Measurements from ENCODE around the gene TMEM191C. TPM values are rescaled to one million over a fixed set of nuclear protein-coding genes. Genes with fewer than 3 reads are reported as not detected.

The TMEM191C gene
- total RNA-seq, 1 donor from 2014 or later: not detected

DNA sequence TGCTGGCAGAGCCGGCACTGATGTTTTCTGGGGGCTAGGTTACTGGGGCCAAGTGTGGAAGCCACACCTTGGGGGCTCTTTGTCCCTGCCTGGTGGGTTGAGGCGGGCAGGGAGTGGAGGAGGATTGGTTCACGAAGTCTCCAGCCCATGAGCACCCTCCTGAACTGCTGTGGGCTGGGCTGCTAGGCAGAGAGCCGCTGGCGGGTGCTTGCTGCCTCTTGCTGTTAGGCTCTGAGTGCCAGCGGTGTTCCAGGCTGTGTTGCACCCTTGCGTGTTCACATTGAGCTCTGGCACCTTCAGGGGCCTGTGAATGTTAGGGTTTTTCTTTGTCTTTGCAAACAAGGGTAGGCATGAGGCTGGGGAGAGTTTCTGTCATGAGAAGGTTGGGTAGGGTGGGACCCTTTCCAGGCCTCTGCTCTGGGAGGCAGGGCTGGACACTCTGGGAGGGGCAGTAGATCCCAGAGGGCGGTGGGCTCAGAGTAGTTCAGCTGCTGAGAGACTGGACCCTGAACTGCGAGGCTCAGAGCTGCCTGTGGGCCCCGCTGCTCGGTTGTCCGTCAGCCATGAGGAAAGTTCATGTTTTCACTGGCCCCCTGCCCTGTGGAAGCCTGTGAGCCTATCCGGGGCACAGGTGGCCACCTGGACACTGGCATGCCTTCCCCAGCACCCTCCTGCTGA, 24.0 kb upstream of the TMEM191C start:
- Histone ChIP-seq H3K27ac (peak overlapping the region; percentile 51), H2AFZ (replicated peaks) (no peak overlapping the region), H3K4me2 (no peak overlapping the region), H3K27me3 (no peaks in the 10 kb centered on the region), H4K20me1 (ENCODE audit: low read depth) (peaks cover 32% of the 10 kb centered on the region), H3K4me1 (peaks cover 9% of the 10 kb centered on the region), H3K4me3 (no peak overlapping the region), H3K9me3 (ENCODE audit: low read depth) (no peaks in the 10 kb centered on the region), H3K79me2 (ENCODE audit: low read depth) (peaks cover 16% of the 10 kb centered on the region), H3K36me3 (no peaks in the 10 kb centered on the region), H3K9ac (no peak overlapping the region), H3F3A (ENCODE audit: low read depth) (peaks cover 7% of the 10 kb centered on the region)
- Mint-ChIP-seq H3K27ac (peak overlapping the region; percentile 96), H3K4me1 (peaks cover 6% of the 10 kb centered on the region), H3K27me3 (ENCODE audit: insufficient read depth, low read depth) (no peaks in the 10 kb centered on the region), H3K36me3 (peaks cover 6% of the 10 kb centered on the region), H3K9me3 (no peaks in the 10 kb centered on the region), H3K4me3 (no peak overlapping the region)
- TF ChIP-seq EZH2 (IDR thresholded peaks at IDR 0.05) (no peak), EZH2phosphoT487 (IDR thresholded peaks at IDR 0.05) (no peak)
- TF ChIP-seq, protein P1, sequence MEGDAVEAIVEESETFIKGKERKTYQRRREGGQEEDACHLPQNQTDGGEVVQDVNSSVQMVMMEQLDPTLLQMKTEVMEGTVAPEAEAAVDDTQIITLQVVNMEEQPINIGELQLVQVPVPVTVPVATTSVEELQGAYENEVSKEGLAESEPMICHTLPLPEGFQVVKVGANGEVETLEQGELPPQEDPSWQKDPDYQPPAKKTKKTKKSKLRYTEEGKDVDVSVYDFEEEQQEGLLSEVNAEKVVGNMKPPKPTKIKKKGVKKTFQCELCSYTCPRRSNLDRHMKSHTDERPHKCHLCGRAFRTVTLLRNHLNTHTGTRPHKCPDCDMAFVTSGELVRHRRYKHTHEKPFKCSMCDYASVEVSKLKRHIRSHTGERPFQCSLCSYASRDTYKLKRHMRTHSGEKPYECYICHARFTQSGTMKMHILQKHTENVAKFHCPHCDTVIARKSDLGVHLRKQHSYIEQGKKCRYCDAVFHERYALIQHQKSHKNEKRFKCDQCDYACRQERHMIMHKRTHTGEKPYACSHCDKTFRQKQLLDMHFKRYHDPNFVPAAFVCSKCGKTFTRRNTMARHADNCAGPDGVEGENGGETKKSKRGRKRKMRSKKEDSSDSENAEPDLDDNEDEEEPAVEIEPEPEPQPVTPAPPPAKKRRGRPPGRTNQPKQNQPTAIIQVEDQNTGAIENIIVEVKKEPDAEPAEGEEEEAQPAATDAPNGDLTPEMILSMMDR (IDR thresholded peaks at IDR 0.05): no peak
- DNase-seq (ENCODE audit: low spot score): peak; percentile 4

DNA sequence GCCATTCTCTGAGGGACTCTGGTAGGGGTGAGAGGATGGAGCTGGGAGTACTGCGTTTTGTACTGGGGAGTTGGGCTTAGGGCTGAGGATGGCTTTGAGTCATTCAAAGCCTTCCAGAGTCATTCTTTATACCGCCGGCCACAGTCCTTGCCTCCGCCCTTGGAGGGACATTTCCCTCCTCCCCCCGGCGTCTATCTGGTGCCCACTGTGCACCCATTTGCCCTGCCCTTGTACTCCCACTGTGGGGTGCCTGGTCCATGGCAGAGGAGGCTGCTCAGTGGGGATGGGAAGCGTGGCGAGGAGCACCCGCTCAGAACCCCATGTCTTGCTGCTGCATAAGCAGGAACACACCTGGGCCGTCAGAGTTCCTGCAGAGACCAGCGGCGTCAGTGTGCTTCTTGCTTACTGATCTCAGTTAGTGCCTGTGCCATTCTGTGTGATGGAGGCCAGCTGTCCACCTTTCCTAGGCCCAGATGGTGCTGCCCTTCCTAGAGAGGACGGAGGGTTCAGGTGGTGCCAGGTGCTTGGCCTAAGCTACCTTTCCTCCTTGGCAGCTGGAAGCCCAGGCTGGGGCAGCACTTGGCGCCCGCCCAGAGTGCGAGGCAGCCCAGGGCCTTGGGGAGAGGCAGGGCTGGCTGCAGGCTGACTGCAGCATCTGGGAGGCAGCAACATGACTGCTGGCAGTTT, 23.3 kb upstream of the TMEM191C start:
- TF ChIP-seq EZH2phosphoT487 (IDR thresholded peaks at IDR 0.05) (no peak), EZH2 (IDR thresholded peaks at IDR 0.05) (no peak)
- TF ChIP-seq, protein P1 (IDR thresholded peaks at IDR 0.05): no peak
- Histone ChIP-seq H3K4me3 (no peak overlapping the region), H4K20me1 (ENCODE audit: low read depth) (peaks cover 37% of the 10 kb centered on the region), H3K4me2 (no peak overlapping the region), H3K27me3 (no peaks in the 10 kb centered on the region), H3K9me3 (ENCODE audit: low read depth) (no peaks in the 10 kb centered on the region), H3K36me3 (no peaks in the 10 kb centered on the region), H3K27ac (peak overlapping the region; percentile 51), H3K4me1 (peaks cover 14% of the 10 kb centered on the region), H3K9ac (no peak overlapping the region), H2AFZ (replicated peaks) (no peak overlapping the region), H3F3A (ENCODE audit: low read depth) (peaks cover 7% of the 10 kb centered on the region), H3K79me2 (ENCODE audit: low read depth) (peaks cover 15% of the 10 kb centered on the region)
- Mint-ChIP-seq H3K9me3 (no peaks in the 10 kb centered on the region), H3K4me3 (no peak overlapping the region), H3K27ac (no peak overlapping the region), H3K36me3 (peaks cover 6% of the 10 kb centered on the region), H3K27me3 (ENCODE audit: insufficient read depth, low read depth) (no peaks in the 10 kb centered on the region), H3K4me1 (peaks cover 6% of the 10 kb centered on the region)
- DNase-seq (ENCODE audit: low spot score): peak; percentile 33

DNA sequence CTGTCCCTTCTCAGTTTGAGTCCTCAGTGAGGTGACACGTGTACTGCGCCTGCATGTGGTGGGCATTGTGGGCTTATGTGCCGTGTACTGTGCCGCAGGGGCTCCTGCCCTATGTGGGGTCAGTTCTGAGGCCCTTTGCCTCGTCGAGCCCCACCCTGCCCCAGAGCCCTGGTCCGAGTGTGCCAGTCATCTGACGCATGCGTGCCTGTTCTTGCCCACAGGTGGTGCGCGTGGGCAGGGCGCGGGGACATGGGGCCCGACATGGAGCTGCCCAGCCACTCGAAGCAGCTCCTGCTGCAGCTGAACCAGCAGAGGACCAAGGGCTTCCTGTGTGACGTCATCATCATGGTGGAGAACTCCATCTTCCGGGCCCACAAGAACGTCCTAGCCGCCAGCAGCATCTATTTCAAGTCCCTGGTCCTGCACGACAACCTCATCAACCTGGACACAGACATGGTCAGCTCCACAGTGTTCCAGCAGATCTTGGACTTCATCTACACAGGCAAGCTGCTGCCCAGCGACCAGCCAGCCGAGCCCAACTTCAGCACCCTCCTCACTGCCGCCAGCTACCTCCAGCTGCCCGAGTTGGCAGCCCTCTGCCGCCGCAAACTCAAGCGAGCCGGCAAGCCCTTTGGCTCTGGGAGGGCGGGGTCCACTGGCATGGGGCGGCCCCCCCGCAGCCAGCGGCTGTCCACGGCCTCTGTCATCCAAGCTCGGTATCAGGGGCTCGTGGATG, 22.3 kb upstream of the TMEM191C start:
- no peak for DNase-seq (ENCODE audit: low spot score)
- Mint-ChIP-seq H3K36me3 (peaks cover 6% of the 10 kb centered on the region), H3K4me3 (no peak overlapping the region), H3K27me3 (ENCODE audit: insufficient read depth, low read depth) (no peaks in the 10 kb centered on the region), H3K4me1 (peaks cover 9% of the 10 kb centered on the region), H3K27ac (no peak overlapping the region), H3K9me3 (no peaks in the 10 kb centered on the region)
- TF ChIP-seq EZH2 (IDR thresholded peaks at IDR 0.05): no peak
- TF ChIP-seq, protein P1 (IDR thresholded peaks at IDR 0.05): no peak
- Histone ChIP-seq H3K9ac (no peak overlapping the region), H3K4me1 (peaks cover 16% of the 10 kb centered on the region), H3K27me3 (no peaks in the 10 kb centered on the region), H3K9me3 (ENCODE audit: low read depth) (no peaks in the 10 kb centered on the region), H3K27ac (no peak overlapping the region), H3K4me2 (no peak overlapping the region), H3K4me3 (no peak overlapping the region), H3K36me3 (no peaks in the 10 kb centered on the region), H4K20me1 (ENCODE audit: low read depth) (peaks cover 47% of the 10 kb centered on the region), H3K79me2 (ENCODE audit: low read depth) (peaks cover 15% of the 10 kb centered on the region), H2AFZ (replicated peaks) (no peak overlapping the region), H3F3A (ENCODE audit: low read depth) (peaks cover 7% of the 10 kb centered on the region)
